NB4 (cell line): ENCODE data around the gene RGL1.
A peak's percentile ranks its signal among the peaks of the same experiment; 100 is the strongest.

Experiments
- DNase-seq: peaks from one replicate; pipeline ENCODE4 v3.0.0; 2010; ENCODE audit warnings: low read depth
- H3K4me3 ChIP-seq: one replicate; pipeline ENCODE4 v1.5.1; 2011; ENCODE audit warnings: mild to moderate bottlenecking, low read depth, low read length, moderate library complexity
- MYC ChIP-seq: IDR thresholded peaks from 2 replicates; pipeline ENCODE4 v1.6.1; 2011; ENCODE audit warnings: low read depth, low read length
- POLR2A ChIP-seq: IDR thresholded peaks from 2 replicates; pipeline ENCODE4 v1.6.1; 2011; ENCODE audit warnings: mild to moderate bottlenecking; ENCODE audit not compliant: insufficient read length; ENCODE audit errors: extremely low read depth
- TF ChIP-seq, protein P1 (sequence below): IDR thresholded peaks from 2 replicates; pipeline ENCODE4 v1.6.1; 2011; ENCODE audit warnings: low read depth, low read length
- TF ChIP-seq, protein P2 (sequence below): IDR thresholded peaks from one replicate; pipeline ENCODE4 v1.5.1; 2012; ENCODE audit warnings: low read depth, low read length

Gene RGL1

DNA sequence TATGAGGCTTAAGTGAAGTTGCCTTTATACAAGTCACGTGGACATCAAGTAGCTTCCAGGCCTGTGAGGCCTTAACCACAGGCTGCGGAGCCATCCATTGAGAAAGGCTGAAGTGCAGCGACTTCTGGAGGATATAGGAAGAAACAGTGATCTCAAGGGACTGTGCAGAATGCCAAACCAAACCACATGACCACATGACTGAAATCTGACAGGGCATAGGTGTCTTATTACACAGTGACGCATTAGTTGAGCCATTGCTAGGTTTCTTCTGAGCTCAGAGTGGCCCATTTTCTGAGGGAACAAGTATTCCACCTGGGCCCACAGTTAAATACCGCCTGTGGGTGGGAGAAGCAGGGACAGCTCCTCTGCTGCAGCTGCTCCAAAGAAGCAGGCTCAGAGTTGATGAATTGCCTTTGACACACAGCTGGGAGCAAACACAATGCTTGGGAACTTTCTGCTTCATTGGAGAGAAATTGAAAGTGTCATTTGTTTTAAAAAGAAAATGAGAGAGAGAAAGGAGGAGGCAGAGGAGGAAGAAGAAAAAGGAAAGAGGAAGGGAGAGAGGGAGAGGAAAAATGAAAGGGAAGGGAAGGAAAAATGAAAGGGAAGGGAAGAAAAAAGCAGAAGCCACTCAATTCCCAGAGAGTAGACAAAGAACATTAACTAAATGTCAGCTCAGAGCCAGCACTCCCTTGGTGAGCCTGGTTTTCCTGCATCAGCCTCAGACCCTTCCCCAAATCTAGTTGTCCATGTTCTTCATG lies 138.2 kb downstream of the RGL1 start:
- H3K4me3 ChIP-seq: no peak overlapping the region
- peak; percentile 96 for DNase-seq
- TF ChIP-seq MYC (peak; percentile 34; the same call in 1 of the 2 replicates), POLR2A (no peak)
- TF ChIP-seq, protein P1, sequence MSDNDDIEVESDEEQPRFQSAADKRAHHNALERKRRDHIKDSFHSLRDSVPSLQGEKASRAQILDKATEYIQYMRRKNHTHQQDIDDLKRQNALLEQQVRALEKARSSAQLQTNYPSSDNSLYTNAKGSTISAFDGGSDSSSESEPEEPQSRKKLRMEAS: peak; percentile 93
- TF ChIP-seq, protein P2, sequence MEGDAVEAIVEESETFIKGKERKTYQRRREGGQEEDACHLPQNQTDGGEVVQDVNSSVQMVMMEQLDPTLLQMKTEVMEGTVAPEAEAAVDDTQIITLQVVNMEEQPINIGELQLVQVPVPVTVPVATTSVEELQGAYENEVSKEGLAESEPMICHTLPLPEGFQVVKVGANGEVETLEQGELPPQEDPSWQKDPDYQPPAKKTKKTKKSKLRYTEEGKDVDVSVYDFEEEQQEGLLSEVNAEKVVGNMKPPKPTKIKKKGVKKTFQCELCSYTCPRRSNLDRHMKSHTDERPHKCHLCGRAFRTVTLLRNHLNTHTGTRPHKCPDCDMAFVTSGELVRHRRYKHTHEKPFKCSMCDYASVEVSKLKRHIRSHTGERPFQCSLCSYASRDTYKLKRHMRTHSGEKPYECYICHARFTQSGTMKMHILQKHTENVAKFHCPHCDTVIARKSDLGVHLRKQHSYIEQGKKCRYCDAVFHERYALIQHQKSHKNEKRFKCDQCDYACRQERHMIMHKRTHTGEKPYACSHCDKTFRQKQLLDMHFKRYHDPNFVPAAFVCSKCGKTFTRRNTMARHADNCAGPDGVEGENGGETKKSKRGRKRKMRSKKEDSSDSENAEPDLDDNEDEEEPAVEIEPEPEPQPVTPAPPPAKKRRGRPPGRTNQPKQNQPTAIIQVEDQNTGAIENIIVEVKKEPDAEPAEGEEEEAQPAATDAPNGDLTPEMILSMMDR: no peak

- TF ChIP-seq, protein P1: no peak
- TF ChIP-seq, protein P2: no peak
- TF ChIP-seq POLR2A (no peak), MYC (no peak)
These were observed 140.8 kb downstream of the RGL1 start for GRCh38 chr1:183945428-183946319.

DNA sequence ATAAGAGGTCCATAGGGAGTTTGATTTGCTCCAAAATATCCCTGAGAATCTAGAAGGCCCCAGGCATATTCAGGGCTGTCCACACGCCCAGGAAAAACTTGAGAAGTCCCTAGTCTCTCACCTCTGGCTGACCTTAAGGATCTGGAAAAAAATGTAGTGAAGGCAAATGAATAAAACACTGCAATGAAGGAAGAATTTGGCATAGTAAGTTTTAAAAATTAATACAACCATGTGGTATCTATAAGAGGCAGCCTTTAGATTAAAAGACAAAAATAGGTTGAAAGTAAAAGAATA lies 141.3 kb downstream of the RGL1 start:
- TF ChIP-seq, protein P2: no peak
- TF ChIP-seq MYC (no peak), POLR2A (no peak)
- TF ChIP-seq, protein P1: no peak
- DNase-seq: no peak
- no peak overlapping the region for H3K4me3 ChIP-seq

More at GRCh38 chr1:183945428-183946319, 140.8 kb downstream of the RGL1 start:
- DNase-seq: peak; percentile 70
- H3K4me3 ChIP-seq: no peak overlapping the region

DNA sequence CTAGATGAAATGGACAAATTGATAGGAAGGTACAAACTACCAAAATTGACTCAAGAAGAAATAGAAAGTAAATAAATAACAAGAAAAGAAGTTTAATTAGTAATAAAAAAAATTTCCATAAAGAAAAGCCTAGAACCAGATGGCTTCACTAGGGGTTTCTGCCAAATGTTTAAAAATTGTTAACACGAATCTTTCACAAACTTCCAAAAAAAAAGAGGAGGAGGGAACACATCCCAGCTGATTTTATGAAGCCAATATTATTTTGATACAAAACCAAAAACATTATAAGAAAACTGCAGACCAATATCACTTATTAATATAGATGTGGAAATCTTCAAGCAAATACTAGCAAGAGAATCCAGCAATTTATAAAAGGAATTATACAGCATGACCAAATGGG lies 143.1 kb downstream of the RGL1 start:
- no peak for DNase-seq
- H3K4me3 ChIP-seq: no peak overlapping the region
- TF ChIP-seq, protein P1: no peak
- TF ChIP-seq MYC: no peak
- TF ChIP-seq, protein P2: no peak
- no peak for TF ChIP-seq POLR2A

- no peak for DNase-seq
- TF ChIP-seq POLR2A: no peak
- TF ChIP-seq, protein P1: no peak
- TF ChIP-seq, protein P2: no peak
- H3K4me3 ChIP-seq: no peak overlapping the region
These were observed 147.2 kb downstream of the RGL1 start for GRCh38 chr1:183952101-183952500.
